Stimulated activated CD8-positive, alpha-beta memory T cell treated with anti-CD3 and anti-CD28 coated beads, Interleukin-4, amount 100 ng/mL, for 48 hours (primary cell): ENCODE data around the gene ARMC10.
"Not testable (repeated sequence)": the region's sequence is repeated elsewhere in the genome, so short reads cannot be mapped to it uniquely, and the experiment has no call there.

Experiments
- DNase-seq: peaks from one replicate; pipeline ENCODE4 v3.0.0-alpha.2; 2020

The ARMC10 gene

GRCh38 chr7:103079836-103080235 lies 4.9 kb downstream of the ARMC10 start:
- no peak for DNase-seq

- no peak for DNase-seq
Measured at GRCh38 chr7:103080923-103081322, 6.0 kb downstream of the ARMC10 start.

- DNase-seq, result no peak
Measured at GRCh38 chr7:103082497-103082896, 7.6 kb downstream of the ARMC10 start.

GRCh38 chr7:103083210-103083609 lies 8.3 kb downstream of the ARMC10 start:
- no peak for DNase-seq

GRCh38 chr7:103092321-103092720 lies 17.4 kb downstream of the ARMC10 start:
- DNase-seq, result not testable (repeated sequence)

GRCh38 chr7:103093429-103093828 lies 18.5 kb downstream of the ARMC10 start:
- no peak for DNase-seq

- no peak for DNase-seq
Measured at GRCh38 chr7:103094102-103094501, 19.2 kb downstream of the ARMC10 start.

GRCh38 chr7:103095558-103095957 lies 20.6 kb downstream of the ARMC10 start:
- not testable (repeated sequence) for DNase-seq

- no peak for DNase-seq
Measured at GRCh38 chr7:103097041-103097440, 22.1 kb downstream of the ARMC10 start.

GRCh38 chr7:103100348-103100747 lies 25.4 kb downstream of the ARMC10 start:
- DNase-seq, result no peak

GRCh38 chr7:103101543-103101942 lies 26.6 kb downstream of the ARMC10 start:
- DNase-seq, result no peak

GRCh38 chr7:103106005-103106702 lies 31.2 kb downstream of the ARMC10 start:
- no peak for DNase-seq

GRCh38 chr7:103106703-103107070 lies 31.7 kb downstream of the ARMC10 start:
- DNase-seq, result not testable (repeated sequence)

GRCh38 chr7:103113164-103113563 lies 38.2 kb downstream of the ARMC10 start:
- no peak for DNase-seq

- no peak for DNase-seq
Measured at GRCh38 chr7:103114576-103115008, 39.7 kb downstream of the ARMC10 start.

GRCh38 chr7:103115771-103116170 lies 40.8 kb downstream of the ARMC10 start:
- no peak for DNase-seq

- DNase-seq, result no peak
Measured at GRCh38 chr7:103116511-103116910, 41.6 kb downstream of the ARMC10 start.

- no peak for DNase-seq
Measured at GRCh38 chr7:103116991-103117390, 42.1 kb downstream of the ARMC10 start.

GRCh38 chr7:103117465-103117864 lies 42.5 kb downstream of the ARMC10 start:
- DNase-seq, result no peak

- no peak for DNase-seq
Measured at GRCh38 chr7:103119791-103120291, 44.9 kb downstream of the ARMC10 start.

GRCh38 chr7:103120362-103120761 lies 45.4 kb downstream of the ARMC10 start:
- no peak for DNase-seq

- DNase-seq, result no peak
Measured at GRCh38 chr7:103121641-103122040, 46.7 kb downstream of the ARMC10 start.

GRCh38 chr7:103123529-103123928 lies 48.6 kb downstream of the ARMC10 start:
- no peak for DNase-seq

GRCh38 chr7:103124429-103124979 lies 49.6 kb downstream of the ARMC10 start:
- DNase-seq, result no peak

- no peak for DNase-seq
Measured at GRCh38 chr7:103127006-103127405, 52.1 kb downstream of the ARMC10 start.
